ENCODE results near the gene TEX53. TPM values are rescaled to one million over a fixed set of nuclear protein-coding genes. Genes with fewer than 3 reads are reported as not detected.
A peak's percentile ranks its signal among the peaks of the same experiment; 100 is the strongest.

TEX53 gene
- total and polyA plus RNA-seq, 10 of the 15 experiments (the other 5 are each of a cell fraction or from before 2014, with no cell fraction given), result not detected

GRCh38 chr9:114691046-114691955 is 33.7 kb upstream of the TEX53 start:
- SMC1A ChIA-PET (ENCODE audit: uncharacterized antibody, unreplicated experiment), result interaction anchor here (1.4 kb wide), 1 partner anchor 216 kb away, joined by 5 read pairs; no protein-coding TSS in a partner anchor
- 0 out of 2 replicates have a peak overlapping the region, but pooled peaks have one; percentile 4 for H3K4me2 ChIP-seq (ENCODE audit: control insufficient read depth, insufficient read depth)
- TF ChIP-seq ZBED1 (IDR thresholded peaks at IDR 0.05; ENCODE audit: borderline replicate concordance) (peak; percentile 95), IRF5 (IDR thresholded peaks at IDR 0.05; ENCODE audit: borderline replicate concordance) (no peak), POU2F2 (IDR thresholded peaks at IDR 0.05; ENCODE audit: borderline replicate concordance, low read depth, low read length) (peak; percentile 64; the same call in 1 of the 3 replicates), TBL1XR1 (IDR thresholded peaks at IDR 0.05; ENCODE audit: low read depth, low read length) (0 out of 2 replicates have a peak, but pooled peaks have one; percentile 30), RUNX3 (IDR thresholded peaks at IDR 0.05; ENCODE audit: low read length) (peak; percentile 99), CREB1 (IDR thresholded peaks at IDR 0.05; ENCODE audit: low read depth) (peak; percentile 67), ZNF217 (IDR thresholded peaks at IDR 0.05) (peak; percentile 48; the same call in 1 of the 2 replicates), TCF12 (IDR thresholded peaks at IDR 0.05; ENCODE audit: low read depth, low read length) (0 out of 2 replicates have a peak, but pooled peaks have one; percentile 30), DPF2 (IDR thresholded peaks at IDR 0.05) (0 out of 2 replicates have a peak, but pooled peaks have one; percentile 41), PAX5 (IDR thresholded peaks at IDR 0.05; ENCODE audit: borderline replicate concordance, low read depth, low read length) (peak; percentile 99), BHLHE40 (IDR thresholded peaks at IDR 0.05; ENCODE audit: borderline replicate concordance in 1 of 2, low read depth in 2 of 2, low read length in 1 of 2) (peak; percentile 15 to 33; a peak in 1 of 4 replicates), EED (IDR thresholded peaks at IDR 0.05; ENCODE audit: low read depth) (peak; percentile 97), EGR1 (IDR thresholded peaks at IDR 0.05; ENCODE audit: borderline replicate concordance in 1 of 2, low read depth in 2 of 2, low read length in 2 of 2) (peak in 1 of 2 experiments; percentile 21; a peak in 1 of 3 replicates), JUNB (IDR thresholded peaks at IDR 0.05) (peak; percentile 99), CBFB (IDR thresholded peaks at IDR 0.05; ENCODE audit: low read depth) (peak; percentile 94), NFIC (IDR thresholded peaks at IDR 0.05; ENCODE audit: low read depth, low read length) (peak; percentile 95), GABPA (IDR thresholded peaks at IDR 0.05; ENCODE audit: low read depth) (peak; percentile 70), ATF2 (IDR thresholded peaks at IDR 0.05; ENCODE audit: low read length) (peak; percentile 93), BCL3 (IDR thresholded peaks at IDR 0.05; ENCODE audit: borderline replicate concordance, insufficient read depth, low read depth, low read length, poor library complexity, severe bottlenecking) (peak; percentile 92), GATAD2B (conservative IDR thresholded peaks at IDR 0.05; ENCODE audit: low read depth) (no peak)

More at GRCh38 chr9:114691046-114691955, 33.7 kb upstream of the TEX53 start:
- RAD21 ChIA-PET (ENCODE audit: unreplicated experiment), result interaction anchor here (2.9 kb wide), 1 partner anchor 11 kb away, joined by 8 read pairs; no protein-coding TSS in a partner anchor
- in situ Hi-C loops (cut with MboI) (no loop called here), intact Hi-C loops (cut with micrococcal nuclease; ENCODE audit: unreplicated experiment) (loop anchor here (10.0 kb wide), 2 partner anchors 514 to 724 kb away; no protein-coding TSS in a partner anchor)
- DNase-seq (ENCODE audit: low read depth, low spot score) (peak; percentile 36), ATAC-seq (peak; percentile 88), FAIRE-seq (no peak)
- CTCF ChIA-PET, result interaction anchor here (1.3 to 5.9 kb wide), 3 partner anchors 10 to 47 kb away, joined by 3 to 42 read pairs (median 3); partner anchors contain the start of gene TEX48
- Histone ChIP-seq H3K9ac (ENCODE audit: control insufficient read depth, insufficient read depth, low read length) (no peak overlapping the region), H3K4me1 (ENCODE audit: control insufficient read depth, insufficient read depth, low read length) (peaks cover 21% of the 10 kb centered on the region), H4K20me1 (ENCODE audit: control insufficient read depth, insufficient read depth) (no peaks in the 10 kb centered on the region; the same call in 1 of the 2 replicates), H3K79me2 (ENCODE audit: control insufficient read depth, insufficient read depth, low read length) (no peaks in the 10 kb centered on the region), H3K27ac (ENCODE audit: control insufficient read depth, insufficient read depth) (no peak overlapping the region), H3K36me3 (ENCODE audit: control insufficient read depth in 2 of 2, insufficient read depth in 2 of 2, low read length in 1 of 2) (no peaks in the 10 kb centered on the region), H2AFZ (ENCODE audit: control insufficient read depth, low read depth, low read length) (no peak overlapping the region), H3K9me3 (replicated peaks; ENCODE audit: control insufficient read depth, insufficient read depth, low read length) (no peaks in the 10 kb centered on the region), H3K27me3 (replicated peaks in 1 of 2; ENCODE audit: control insufficient read depth in 2 of 2, insufficient read depth in 2 of 2, low read length in 1 of 2) (peaks cover 0 to 10% of the 10 kb centered on the region in 2 experiments; a peak in 2 of 4 replicates), H3K4me3 (no peak overlapping the region)
- BruUV-seq (replicated peaks), result no TSS peak
- WGBS (ENCODE audit: insufficient coverage, insufficient replicate concordance, low lambda C conversion rate, missing lambda C conversion rate), result 9% methylated on average over 11 of the region's 11 CpGs
- POLR2A ChIA-PET, result no interaction called here

Data from GM12878 (cell line).